NCI-H146 treated with DMSO at 0.1 percent for 48 hours (cell line): ENCODE data around the gene OR12D1.
"Not testable (repeated sequence)": the region's sequence is repeated elsewhere in the genome, so short reads cannot be mapped to it uniquely, and the experiment has no call there.

Experiments
- DNase-seq: peaks from one replicate; lab custom pipeline; 2025; ENCODE audit not compliant: unreplicated experiment; lab: John Stamatoyannopoulos, UW

Gene OR12D1

GRCh38 chr6:29414588-29414987 lies at the start of gene OR12D1:
Gene OR12D1, plus strand, starts transcription at chr6:29414928.
- DNase-seq, result no peak

GRCh38 chr6:29368765-29369164 lies 46.0 kb upstream of the OR12D1 start, which contains the start of gene OR5V1:
Gene OR5V1, minus strand, starts transcription at chr6:29368865. Its CDS starts 12,670 bp downstream, at chr6:29356195.
- DNase-seq, result no peak

GRCh38 chr6:29375191-29375590 lies 39.5 kb upstream of the OR12D1 start, which contains the start of gene OR12D3:
Gene OR12D3, minus strand, starts transcription at chr6:29375291. Its CDS starts 4 bp downstream, at chr6:29375287.
- DNase-seq, result no peak

GRCh38 chr6:29376003-29376402 lies 38.7 kb upstream of the OR12D1 start:
- DNase-seq, result no peak

GRCh38 chr6:29388533-29388932 lies 26.2 kb upstream of the OR12D1 start:
- DNase-seq, result no peak

GRCh38 chr6:29395331-29395730 lies 19.4 kb upstream of the OR12D1 start, which contains the start of gene OR12D2:
Gene OR12D2, plus strand, starts transcription at chr6:29395631. Its CDS starts 1,069 bp downstream, at chr6:29396700.
- no peak for DNase-seq

GRCh38 chr6:29399525-29399924 lies 15.2 kb upstream of the OR12D1 start:
- DNase-seq, result no peak

GRCh38 chr6:29403801-29404200 lies 10.9 kb upstream of the OR12D1 start:
- DNase-seq, result no peak

GRCh38 chr6:29419516-29419915 lies 4.8 kb downstream of the OR12D1 start:
- DNase-seq, result no peak

- DNase-seq, result no peak
Measured at GRCh38 chr6:29424168-29424567, 9.4 kb downstream of the OR12D1 start.

- DNase-seq, result no peak
Measured at GRCh38 chr6:29424575-29424974, 9.8 kb downstream of the OR12D1 start.

GRCh38 chr6:29425075-29425474 lies 10.3 kb downstream of the OR12D1 start:
- DNase-seq, result no peak

GRCh38 chr6:29426654-29427053 lies 11.9 kb downstream of the OR12D1 start:
- DNase-seq, result no peak

GRCh38 chr6:29436730-29437129 lies 22.0 kb downstream of the OR12D1 start:
- DNase-seq, result not testable (repeated sequence)

GRCh38 chr6:29439006-29439405 lies 24.3 kb downstream of the OR12D1 start, which contains the start of gene OR10C1:
Gene OR10C1, plus strand, starts transcription at chr6:29439306. Its CDS starts 710 bp downstream, at chr6:29440016.
- no peak for DNase-seq

GRCh38 chr6:29442719-29443118 lies 28.0 kb downstream of the OR12D1 start:
- no peak for DNase-seq

- DNase-seq, result not testable (repeated sequence)
Measured at GRCh38 chr6:29444031-29444430, 29.3 kb downstream of the OR12D1 start.

- DNase-seq, result no peak
Measured at GRCh38 chr6:29447670-29448069, 32.9 kb downstream of the OR12D1 start.

GRCh38 chr6:29451471-29452193 lies 36.9 kb downstream of the OR12D1 start:
- no peak for DNase-seq

- DNase-seq, result no peak
Measured at GRCh38 chr6:29456971-29457370, 42.2 kb downstream of the OR12D1 start, which contains the start of the genes OR11A1 and OR2H1. Gene OR11A1, minus strand, starts transcription at chr6:29457071. Its CDS starts 29,430 bp downstream, at chr6:29427641. Gene OR2H1, plus strand, starts transcription at chr6:29457155. Its CDS starts 4,615 bp downstream, at chr6:29461770.

GRCh38 chr6:29461021-29461814 lies 46.5 kb downstream of the OR12D1 start:
- no peak for DNase-seq

- DNase-seq, result no peak
Measured at GRCh38 chr6:29462022-29462421, 47.3 kb downstream of the OR12D1 start.
